HL-60 (cell line): ENCODE data around the gene RAB3IP.

ENCODE experiments used
- DNase-seq, 2 experiments: peaks; one replicate each; pipeline ENCODE4 v3.0.0-alpha.2; 2010 to 2020; ENCODE audit warnings: low read depth in 1 of 2, low spot score in 1 of 2
- H3K27ac ChIP-seq: fragments of 250-450 bp; sonication (Bioruptor Pico); replicated peaks from 2 replicates; pipeline ENCODE4 v1.5.1; 2020; ENCODE audit warnings: mild to moderate bottlenecking, moderate library complexity
- H3K27me3 ChIP-seq: fragments of 250-450 bp; sonication (Bioruptor Pico); 2 replicates; pipeline ENCODE4 v1.5.1; 2021; ENCODE audit warnings: mild to moderate bottlenecking, moderate library complexity; ENCODE audit not compliant: insufficient read depth, poor library complexity, severe bottlenecking
- H3K4me3 ChIP-seq: replicated peaks from 2 replicates; pipeline ENCODE4 v1.5.1; 2011; ENCODE audit warnings: mild to moderate bottlenecking, control low read depth, low read length; ENCODE audit not compliant: insufficient read depth
- CTCF ChIP-seq: IDR thresholded peaks from one replicate; pipeline ENCODE4 v1.5.1; 2011; ENCODE audit warnings: low read length, control low read depth, inconsistent platforms; ENCODE audit not compliant: insufficient read depth
- GABPA ChIP-seq: IDR thresholded peaks from 2 replicates; pipeline ENCODE4 v1.6.1; 2012; ENCODE audit warnings: low read depth
- POLR2AphosphoS5 ChIP-seq: IDR thresholded peaks from 2 replicates; pipeline ENCODE4 v1.6.1; 2012; ENCODE audit warnings: low read depth
- REST ChIP-seq: IDR thresholded peaks from 2 replicates; pipeline ENCODE4 v1.6.1; 2012; ENCODE audit warnings: low read depth; ENCODE audit not compliant: insufficient replicate concordance
- SPI1 ChIP-seq: IDR thresholded peaks from 2 replicates; pipeline ENCODE4 v1.6.1; 2012; ENCODE audit warnings: low read depth, mild to moderate bottlenecking, borderline replicate concordance

Gene RAB3IP

GRCh38 chr12:69698054-69698453 lies 40.6 kb upstream of the RAB3IP start:
- Histone ChIP-seq H3K4me3 (no peak overlapping the region), H3K27ac (no peak overlapping the region), H3K27me3 (peaks cover 4% of the 10 kb centered on the region)
- no peak for DNase-seq
- TF ChIP-seq GABPA (no peak), POLR2AphosphoS5 (no peak), REST (no peak), SPI1 (no peak), CTCF (no peak)

GRCh38 chr12:69698769-69699540 lies 39.7 kb upstream of the RAB3IP start, which contains the start of gene BEST3:
BEST3 (minus strand) TSS chr12:69699303; CDS start chr12:69697798, 1,505 bp downstream.
- no peak for TF ChIP-seq SPI1
- TF ChIP-seq CTCF = no peak
- no peak for TF ChIP-seq REST
- no peak for TF ChIP-seq GABPA
- no peak for TF ChIP-seq POLR2AphosphoS5
- H3K27me3 ChIP-seq = peaks cover 4% of the 10 kb centered on the region
- DNase-seq = no peak
- no peak within 1 kb of the TSS for H3K27ac ChIP-seq
- no peak within 1 kb of the TSS for H3K4me3 ChIP-seq

GRCh38 chr12:69701826-69702225 lies 36.8 kb upstream of the RAB3IP start:
- H3K27ac ChIP-seq = no peak overlapping the region
- TF ChIP-seq REST (no peak), SPI1 (no peak), GABPA (no peak), CTCF (no peak), POLR2AphosphoS5 (no peak)
- no peak for DNase-seq
- H3K27me3 ChIP-seq = peaks cover 4% of the 10 kb centered on the region
- no peak overlapping the region for H3K4me3 ChIP-seq
